Cardiac ventricle fibroblast (primary cell): ENCODE results near the gene SNRPB2. TPM values are rescaled to one million over a fixed set of nuclear protein-coding genes. Genes with fewer than 3 reads are reported as not detected.

Source experiments
- total RNA-seq: library from RNA; depleted of rRNA; stranded (reverse); fragments of >200 nt; gene quantifications from 2 replicates; pipeline ENCODE4 v1.2.3, GENCODE V29; 2015

The SNRPB2 gene
- total RNA-seq: 36.4 and 37.8 TPM in 2 replicates

DNA sequence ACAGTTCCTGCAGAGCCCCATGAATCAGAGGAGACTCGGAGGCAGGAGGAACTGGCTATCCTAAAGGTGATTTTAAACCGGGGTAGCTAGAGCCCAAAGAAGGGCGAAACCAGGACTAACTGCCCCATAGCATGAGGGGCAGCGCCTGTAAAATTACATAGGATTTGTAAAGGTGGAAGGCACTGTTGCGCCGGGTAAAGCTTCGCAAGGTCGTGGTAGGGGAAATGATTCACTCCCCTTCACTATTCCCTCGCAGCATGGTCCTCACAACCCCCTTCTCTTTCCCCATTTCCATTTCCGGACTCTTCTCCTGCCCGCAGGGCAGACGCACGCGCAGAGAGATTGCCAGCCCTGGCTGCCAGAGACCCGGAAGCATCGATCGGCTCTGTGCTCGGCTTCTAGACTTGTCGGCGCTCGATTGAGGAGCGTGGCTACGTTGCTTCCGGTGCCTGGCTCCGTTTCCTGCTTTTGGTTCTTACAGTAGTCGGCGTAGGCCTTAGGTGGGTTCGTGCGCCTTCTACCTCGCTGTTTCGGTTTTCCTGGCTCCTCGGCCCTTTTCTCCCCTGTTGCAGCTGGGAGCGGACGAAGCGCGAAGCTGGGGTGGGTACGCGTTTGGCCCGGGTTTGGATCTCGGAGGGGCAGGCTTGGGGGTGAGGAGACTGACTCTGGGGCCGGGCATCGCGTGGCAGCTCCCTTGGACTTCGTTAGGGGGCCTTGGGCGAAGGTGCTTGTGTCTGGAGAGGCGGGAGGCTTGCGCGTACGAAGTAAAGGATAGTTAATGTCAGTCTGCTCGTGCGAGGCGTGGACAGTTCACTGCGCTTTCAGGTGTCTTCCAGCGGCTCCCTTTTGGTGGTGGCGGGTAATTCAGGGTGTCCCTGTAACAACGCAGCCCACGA, at the start of gene SNRPB2:
Gene SNRPB2 (plus strand): TSS at position 462 of the 896 bp plus-strand sequence. CDS start 1,677 bp downstream, outside the sequence.

DNA sequence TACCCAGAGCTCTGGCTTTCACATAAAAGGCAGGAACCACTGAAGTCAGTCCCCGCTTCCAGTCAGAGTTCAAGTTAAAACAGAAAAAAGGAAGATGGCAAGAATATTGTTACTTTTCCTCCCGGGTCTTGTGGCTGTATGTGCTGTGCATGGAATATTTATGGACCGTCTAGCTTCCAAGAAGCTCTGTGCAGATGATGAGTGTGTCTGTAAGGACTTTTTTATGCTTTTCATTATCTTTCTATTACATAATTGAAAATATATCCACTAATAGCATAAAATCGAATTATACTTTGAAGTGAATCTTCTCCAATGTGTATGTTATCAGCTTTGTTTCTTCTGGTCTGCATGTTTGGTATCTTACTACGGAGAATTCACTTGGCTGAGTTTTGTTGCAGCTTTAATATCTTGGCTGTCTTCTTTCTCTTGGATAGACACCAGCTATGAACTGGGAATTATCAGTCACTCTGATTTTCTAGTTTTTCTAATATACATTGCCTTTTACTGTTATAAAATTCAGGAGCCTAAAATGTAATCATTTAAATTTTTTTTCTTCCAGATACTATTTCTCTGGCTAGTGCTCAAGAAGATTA, 18.6 kb downstream of the SNRPB2 start, which contains the start of gene OTOR:
Gene OTOR (plus strand): TSS at position 51 of the 593 bp plus-strand sequence. CDS start 44 bp downstream, at position 95.

Other genes with a start within 250 kb of the SNRPB2 start
- 5.6 and 7.1 TPM in 2 replicates for gene KIF16B, start 156.6 kb upstream of the SNRPB2 start, total RNA-seq
- not detected in 2 replicates for gene OTOR, start 18.3 kb downstream of the SNRPB2 start, total RNA-seq